ENCODE data around the gene NES.

NES gene

GRCh38 chr1:156670359-156670758, 6.8 kb downstream of the NES start:
- TF ChIP-seq ZFX (IDR thresholded peaks at IDR 0.05; ENCODE audit: borderline replicate concordance), result no peak
- no peak for TF ChIP-seq CTCF (IDR thresholded peaks at IDR 0.05)
- H3K27ac ChIP-seq, result no peak overlapping the region

- no peak overlapping the region for H3K27ac ChIP-seq
- TF ChIP-seq ZFX (IDR thresholded peaks at IDR 0.05; ENCODE audit: borderline replicate concordance), result no peak
- TF ChIP-seq CTCF (IDR thresholded peaks at IDR 0.05), result no peak
Measured at GRCh38 chr1:156669794-156670193, 7.4 kb downstream of the NES start.

- TF ChIP-seq ZFX (IDR thresholded peaks at IDR 0.05; ENCODE audit: borderline replicate concordance) (no peak), CTCF (IDR thresholded peaks at IDR 0.05) (no peak)
- no peak overlapping the region for H3K27ac ChIP-seq
Measured at GRCh38 chr1:156668801-156669637, 8.2 kb downstream of the NES start.

- H3K27ac ChIP-seq, result no peak overlapping the region
Measured at GRCh38 chr1:156667968-156668709, 9.1 kb downstream of the NES start.

GRCh38 chr1:156667610-156667967, 9.6 kb downstream of the NES start:
- TF ChIP-seq CTCF (IDR thresholded peaks at IDR 0.05) (no peak), ZFX (IDR thresholded peaks at IDR 0.05; ENCODE audit: borderline replicate concordance) (no peak)
- no peak overlapping the region for H3K27ac ChIP-seq

More at GRCh38 chr1:156667968-156668709, 9.1 kb downstream of the NES start:
- TF ChIP-seq ZFX (IDR thresholded peaks at IDR 0.05; ENCODE audit: borderline replicate concordance) (no peak), CTCF (IDR thresholded peaks at IDR 0.05) (no peak)

- no peak overlapping the region for H3K27ac ChIP-seq
- no peak for TF ChIP-seq CTCF (IDR thresholded peaks at IDR 0.05)
- TF ChIP-seq ZFX (IDR thresholded peaks at IDR 0.05; ENCODE audit: borderline replicate concordance), result no peak
Measured at GRCh38 chr1:156666862-156667609, 10.2 kb downstream of the NES start.
